Glomerular visceral epithelial cell (primary cell): ENCODE measurements around the gene ANXA7.
A peak's percentile ranks its signal among the peaks of the same experiment; 100 is the strongest.
"Not testable (repeated sequence)": the region's sequence is repeated elsewhere in the genome, so short reads cannot be mapped to it uniquely, and the experiment has no call there.

ENCODE experiments used
- DNase-seq: peaks from one replicate; pipeline ENCODE4 v3.0.0-alpha.2; 2016; ENCODE audit errors: extremely low spot score

Gene ANXA7

GRCh38 chr10:73408061-73408460 lies 5.8 kb downstream of the ANXA7 start:
- peak; percentile 11 for DNase-seq

- DNase-seq: no peak
Measured at GRCh38 chr10:73407495-73407894, 6.4 kb downstream of the ANXA7 start.

- no peak for DNase-seq
Measured at GRCh38 chr10:73406846-73407245, 7.0 kb downstream of the ANXA7 start.

- DNase-seq: no peak
Measured at GRCh38 chr10:73405556-73405955, 8.3 kb downstream of the ANXA7 start.

- DNase-seq: no peak
Measured at GRCh38 chr10:73404690-73405089, 9.2 kb downstream of the ANXA7 start.

- no peak for DNase-seq
Measured at GRCh38 chr10:73401636-73402035, 12.2 kb downstream of the ANXA7 start.

GRCh38 chr10:73399063-73399462 lies 14.8 kb downstream of the ANXA7 start:
- no peak for DNase-seq

GRCh38 chr10:73398024-73398423 lies 15.8 kb downstream of the ANXA7 start:
- no peak for DNase-seq

GRCh38 chr10:73394325-73394724 lies 19.5 kb downstream of the ANXA7 start:
- DNase-seq: not testable (repeated sequence)

GRCh38 chr10:73388228-73388627 lies 25.6 kb downstream of the ANXA7 start:
- DNase-seq: no peak

GRCh38 chr10:73386583-73386982 lies 27.3 kb downstream of the ANXA7 start:
- DNase-seq: no peak

- DNase-seq: no peak
Measured at GRCh38 chr10:73379064-73379748, 34.7 kb downstream of the ANXA7 start.

GRCh38 chr10:73376679-73377078 lies 37.2 kb downstream of the ANXA7 start:
- no peak for DNase-seq

GRCh38 chr10:73368238-73368637 lies 45.6 kb downstream of the ANXA7 start:
- DNase-seq: no peak

- DNase-seq: no peak
Measured at GRCh38 chr10:73366381-73367298, 47.2 kb downstream of the ANXA7 start.

GRCh38 chr10:73364964-73365363 lies 48.9 kb downstream of the ANXA7 start:
- no peak for DNase-seq

GRCh38 chr10:73359492-73359891 lies 54.4 kb downstream of the ANXA7 start:
- no peak for DNase-seq

GRCh38 chr10:73358331-73359279 lies 55.3 kb downstream of the ANXA7 start, which contains the start of gene CFAP70:
Gene CFAP70 (minus strand): TSS chr10:73358864. CDS start chr10:73354796, 4,068 bp downstream.
- DNase-seq: peak; percentile 96

GRCh38 chr10:73357821-73358220 lies 56.0 kb downstream of the ANXA7 start:
- DNase-seq: no peak

GRCh38 chr10:73357166-73357565 lies 56.7 kb downstream of the ANXA7 start:
- DNase-seq: no peak

GRCh38 chr10:73344269-73344668 lies 69.6 kb downstream of the ANXA7 start:
- no peak for DNase-seq

GRCh38 chr10:73340121-73340520 lies 73.7 kb downstream of the ANXA7 start:
- DNase-seq: no peak
